Endometrial microvascular endothelial cells (primary cell): ENCODE results near the gene CPN1. TPM values are rescaled to one million over a fixed set of nuclear protein-coding genes. Genes with fewer than 3 reads are reported as not detected.
"Not testable (repeated sequence)": the region's sequence is repeated elsewhere in the genome, so short reads cannot be mapped to it uniquely, and the experiment has no call there.

Source experiments
- in situ Hi-C: cut with HindIII; loops from 2 replicates; pipeline ENCODE4 v1.10.0; 2017; ENCODE audit warnings: low sequenced_read_pairs, low pct_unique_long_range_greater_than_20kb; ENCODE audit errors: inconsistent ontology term
- total RNA-seq: library from RNA; depleted of rRNA; stranded (reverse); fragments of >200 nt; gene quantifications from one replicate; pipeline ENCODE4 v1.2.3, GENCODE V29; 2015; ENCODE audit errors: inconsistent ontology term

CPN1 gene
- total RNA-seq, 1 donor from 2014 or later: not detected

DNA sequence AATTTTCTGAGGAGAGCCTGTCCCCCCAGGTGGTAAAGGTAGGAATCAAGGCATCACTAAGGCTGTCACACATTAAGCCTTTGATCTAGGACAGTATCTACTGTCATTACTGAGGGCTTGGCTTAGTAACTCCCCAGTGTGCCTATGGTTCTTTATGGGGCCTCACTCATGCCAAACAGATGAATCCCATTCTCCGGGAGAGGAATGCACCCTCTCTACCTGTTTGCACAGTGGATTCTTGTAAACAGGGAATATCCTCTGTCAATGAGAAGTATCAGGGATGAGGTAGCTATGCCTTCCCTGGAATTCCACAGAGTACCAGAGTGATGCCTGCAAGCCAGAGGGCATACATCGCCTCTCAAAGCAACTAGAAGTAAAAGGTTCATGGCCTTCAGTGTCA is 3.9 kb upstream of the CPN1 start:
- in situ Hi-C loops: no loop called here

DNA sequence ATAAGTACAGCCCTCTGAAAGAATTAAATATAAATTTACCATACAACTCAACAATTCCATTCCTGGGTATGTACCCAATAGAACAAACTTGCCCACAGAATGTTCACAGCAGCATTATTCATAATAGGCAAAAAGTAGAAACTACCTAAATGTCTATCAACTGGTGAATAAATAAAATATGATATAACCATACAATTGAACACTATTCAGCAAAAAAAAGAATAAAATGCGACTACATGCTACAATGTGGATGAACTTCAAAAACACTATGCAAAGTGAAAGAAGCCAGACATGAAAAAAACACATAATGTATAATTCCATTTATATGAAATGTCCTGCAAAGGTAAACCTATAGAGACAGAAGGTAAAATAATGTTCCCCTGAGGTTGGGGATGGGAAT is 2.0 kb upstream of the CPN1 start:
- in situ Hi-C loops: no loop called here

DNA sequence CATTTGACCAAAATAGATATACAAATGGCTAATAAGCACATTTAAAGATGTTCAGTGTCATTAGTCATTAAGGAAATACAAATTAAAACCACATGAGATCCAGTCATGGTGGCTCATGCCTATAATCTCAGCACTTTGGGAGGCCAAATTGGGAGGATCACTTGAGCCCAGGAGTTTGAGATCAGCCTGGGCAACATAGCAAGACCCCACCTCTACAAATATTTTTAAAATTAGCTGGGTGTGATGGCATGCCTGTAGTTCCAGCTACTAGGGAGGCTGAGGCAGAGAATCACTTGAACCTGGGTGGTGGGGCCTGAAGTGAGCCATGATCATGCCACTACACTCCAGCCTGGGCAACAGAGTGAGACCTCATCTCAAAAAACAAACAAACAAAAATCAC is 607 bp upstream of the CPN1 start:
- in situ Hi-C loops: not testable (repeated sequence)

DNA sequence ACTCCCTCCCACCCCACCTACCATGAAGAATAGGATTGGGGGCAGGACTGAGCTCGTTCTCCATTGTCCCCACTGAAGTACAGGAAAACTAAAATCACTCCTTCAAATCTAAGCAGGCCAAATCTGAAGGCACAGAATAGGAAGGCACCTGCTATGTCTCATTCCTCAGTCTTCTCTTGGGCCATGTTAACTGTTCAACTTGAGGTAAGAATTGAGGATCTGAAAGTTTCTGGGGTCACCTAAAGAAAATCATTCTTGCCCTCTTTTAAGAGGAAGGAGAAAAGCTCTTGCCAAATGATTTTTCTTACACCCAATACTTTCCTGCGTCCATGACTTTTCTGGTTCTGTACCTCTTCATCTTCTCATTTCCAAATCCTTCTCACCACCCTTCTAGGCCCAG is 4.9 kb downstream of the CPN1 start:
- in situ Hi-C loops: no loop called here

DNA sequence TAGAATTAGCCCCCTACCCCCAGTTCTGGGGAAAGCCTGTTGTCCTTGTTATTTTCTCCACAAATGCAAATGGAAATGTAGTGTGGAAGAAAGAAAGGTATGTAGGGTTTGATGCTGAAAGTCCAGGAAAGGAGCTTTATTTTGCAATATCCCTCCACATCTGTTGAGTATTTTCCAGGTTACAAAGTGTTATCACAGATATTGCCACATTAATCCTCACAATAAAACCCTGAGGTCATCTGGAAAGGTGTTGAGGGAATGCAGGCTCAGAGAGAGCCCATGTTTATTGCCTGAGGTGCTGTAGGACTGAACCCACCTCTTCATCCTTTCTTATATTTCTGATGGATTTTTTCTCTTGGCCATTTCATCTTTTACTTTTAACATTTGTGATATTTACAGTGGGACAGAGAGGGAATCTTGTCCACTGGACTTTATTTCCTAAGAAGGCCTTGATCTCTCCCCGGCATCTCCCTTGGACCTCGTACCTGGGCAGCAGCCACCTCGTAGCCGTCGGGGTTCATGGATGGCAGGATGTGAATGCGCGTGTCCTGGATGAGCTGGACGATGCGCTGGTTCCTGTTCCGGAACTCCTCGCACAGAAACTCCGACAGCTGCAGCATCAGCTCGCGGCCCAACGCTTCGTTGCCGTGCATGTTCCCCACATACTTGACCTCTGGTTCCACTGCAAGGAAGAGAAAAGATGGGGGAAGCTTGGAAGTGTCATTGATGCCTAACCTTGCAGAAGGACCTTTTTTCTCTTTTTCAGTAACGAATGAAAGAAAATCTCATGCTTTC is 6.0 kb downstream of the CPN1 start:
- in situ Hi-C loops: no loop called here

DNA sequence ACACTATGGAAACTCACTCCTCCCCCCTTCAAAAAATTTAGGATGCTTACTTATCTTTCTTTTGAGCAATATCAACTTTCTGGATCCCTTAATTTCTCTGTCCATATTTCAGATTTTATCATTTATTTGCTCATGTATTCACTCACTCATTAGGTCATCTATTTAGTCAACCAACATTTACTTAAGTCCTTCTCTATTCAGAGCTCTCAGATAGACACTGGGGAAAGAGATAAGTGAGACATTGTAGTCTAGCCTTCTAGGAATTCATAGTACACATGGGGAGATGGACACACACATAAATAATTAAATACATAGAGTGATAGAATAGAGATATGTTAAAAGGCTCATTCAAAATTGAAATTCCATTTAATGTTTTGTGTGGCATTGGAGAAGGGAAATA is 9.2 kb downstream of the CPN1 start:
- in situ Hi-C loops: no loop called here

DNA sequence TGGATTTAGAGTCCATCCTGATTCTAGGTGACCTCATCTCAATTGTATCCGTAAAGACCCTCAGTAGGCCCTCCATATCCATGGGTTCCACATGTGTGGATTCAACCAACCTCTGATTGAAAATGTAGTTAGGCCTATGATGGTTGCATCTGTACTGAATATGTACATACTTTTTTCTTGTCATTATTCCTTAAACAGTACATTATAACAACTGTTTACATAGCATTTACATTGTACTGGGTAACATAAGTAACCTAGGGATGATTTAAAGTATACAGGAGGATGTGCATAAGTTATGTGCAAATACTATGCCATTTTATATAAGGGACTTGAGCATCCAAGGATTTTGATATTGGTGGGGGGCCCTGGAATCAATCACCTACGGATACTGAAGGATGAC is 10.1 kb downstream of the CPN1 start:
- in situ Hi-C loops: no loop called here

DNA sequence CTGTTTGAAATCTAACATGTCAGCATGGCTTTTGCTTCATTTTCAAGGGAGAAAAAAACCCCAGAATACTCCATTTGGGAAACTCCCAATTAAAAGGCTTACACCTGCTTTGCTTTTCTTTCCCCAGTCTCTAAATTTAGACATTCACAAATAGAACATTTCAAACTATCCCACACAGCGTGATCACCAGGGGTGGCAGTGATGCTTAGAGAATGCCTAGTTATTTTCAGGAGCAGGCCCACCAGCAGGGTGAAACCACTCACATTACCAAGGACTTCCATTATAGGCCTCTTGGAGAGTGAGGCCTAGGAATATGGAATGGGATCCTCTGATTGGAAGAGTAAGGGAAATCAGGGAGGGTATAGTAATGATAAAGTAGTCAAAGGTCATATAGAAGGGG is 14.2 kb downstream of the CPN1 start:
- in situ Hi-C loops: no loop called here

DNA sequence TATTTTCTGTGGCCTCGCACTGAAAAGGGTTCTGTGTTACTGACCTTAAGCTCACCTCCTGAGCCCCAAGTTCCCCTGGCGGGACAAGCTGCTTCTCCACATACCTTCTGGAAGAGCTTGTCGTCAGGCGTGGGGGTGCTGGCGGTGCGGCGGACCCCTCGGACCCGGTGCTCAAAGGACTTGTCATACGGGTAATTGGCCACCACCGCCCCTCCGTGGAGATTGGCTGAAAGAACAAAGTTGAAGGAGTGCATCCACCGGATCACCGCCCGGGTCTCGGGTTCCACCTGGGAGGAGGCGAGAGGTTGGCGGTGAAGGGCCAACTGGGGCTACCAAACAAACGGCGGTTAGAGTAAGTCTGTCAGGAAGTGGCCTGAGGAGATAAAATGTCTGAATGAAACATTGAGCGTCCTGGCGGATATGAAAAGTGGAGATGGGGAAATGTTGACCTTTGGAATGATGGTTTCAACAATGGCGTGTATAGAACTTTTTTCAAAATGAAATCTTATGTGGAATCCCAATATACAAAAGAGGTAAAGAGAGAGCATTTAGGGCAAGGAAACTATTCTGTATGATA is 16.5 kb downstream of the CPN1 start:
- in situ Hi-C loops: no loop called here

DNA sequence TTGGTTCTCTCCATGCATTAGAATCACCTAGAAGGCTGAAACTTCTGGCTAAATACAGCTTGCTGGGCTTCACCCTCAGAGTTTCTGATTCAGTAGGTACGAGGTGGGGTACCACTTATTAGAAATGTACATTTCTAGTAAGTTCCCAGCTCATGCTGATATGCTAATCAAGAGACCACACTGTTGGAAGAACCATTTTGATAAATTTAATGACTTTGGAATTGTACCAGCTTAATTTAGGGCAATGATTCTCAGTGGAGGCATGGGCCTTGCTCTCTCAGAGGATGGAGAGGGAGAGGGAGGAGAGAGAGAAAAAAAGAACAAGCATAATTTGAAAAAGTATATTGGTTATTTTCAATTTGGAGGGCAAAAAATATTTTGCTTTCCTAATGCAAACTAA is 20.3 kb downstream of the CPN1 start:
- in situ Hi-C loops: no loop called here

DNA sequence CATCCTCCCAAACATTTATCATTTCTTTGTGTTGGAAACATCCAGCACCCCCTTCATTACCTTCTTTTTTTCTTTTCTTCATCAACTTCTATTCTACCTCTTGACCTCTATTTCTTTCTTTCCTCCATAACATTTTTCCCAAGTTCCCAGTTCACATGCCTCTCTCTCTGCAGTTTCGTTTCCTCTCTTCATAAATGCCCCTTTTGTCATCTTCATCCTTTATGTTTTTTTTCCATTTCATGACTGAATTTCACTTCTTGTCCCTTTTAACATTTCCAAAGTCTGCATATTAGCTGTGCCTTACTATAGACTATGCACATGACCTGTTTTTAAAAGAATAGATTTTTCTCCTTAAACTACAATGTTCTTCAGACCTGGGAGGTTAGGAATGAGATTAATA is 23.7 kb downstream of the CPN1 start:
- in situ Hi-C loops: no loop called here

DNA sequence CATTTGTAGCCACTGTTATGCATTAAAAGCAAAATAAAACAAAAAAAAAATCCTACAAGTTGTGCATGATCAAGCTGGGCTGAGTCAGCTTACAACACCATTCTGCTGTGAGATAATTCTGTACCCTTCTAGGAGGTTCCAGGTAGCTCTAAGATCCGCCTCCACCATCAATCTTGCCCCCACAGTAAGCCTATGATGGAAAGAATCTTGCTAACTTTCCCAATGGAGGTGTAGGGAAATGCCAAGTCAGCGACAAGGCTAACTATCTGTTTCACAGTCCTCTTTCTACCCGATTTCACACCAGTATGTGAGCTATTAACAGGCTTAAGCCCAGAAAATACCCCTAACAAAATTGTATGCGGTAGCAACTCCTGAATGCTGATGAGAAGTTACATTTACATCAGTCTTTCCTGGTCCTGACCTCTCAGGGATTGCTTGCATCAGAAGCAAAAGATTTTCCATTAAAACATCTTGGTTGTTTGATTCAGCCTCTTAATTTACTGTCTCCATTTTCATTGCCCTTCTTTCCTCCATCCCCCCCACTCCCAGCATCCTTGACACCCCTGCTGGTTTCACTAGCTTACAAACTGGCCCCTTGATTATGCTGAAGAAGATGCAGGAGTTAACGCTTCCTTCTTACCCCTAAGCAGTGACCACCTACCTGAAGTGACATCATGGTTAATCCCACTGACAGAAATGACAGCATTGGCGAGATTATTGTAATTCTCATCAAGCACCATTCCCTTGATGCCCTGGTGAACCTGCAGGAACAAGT is 27.8 kb downstream of the CPN1 start:
- in situ Hi-C loops: no loop called here

DNA sequence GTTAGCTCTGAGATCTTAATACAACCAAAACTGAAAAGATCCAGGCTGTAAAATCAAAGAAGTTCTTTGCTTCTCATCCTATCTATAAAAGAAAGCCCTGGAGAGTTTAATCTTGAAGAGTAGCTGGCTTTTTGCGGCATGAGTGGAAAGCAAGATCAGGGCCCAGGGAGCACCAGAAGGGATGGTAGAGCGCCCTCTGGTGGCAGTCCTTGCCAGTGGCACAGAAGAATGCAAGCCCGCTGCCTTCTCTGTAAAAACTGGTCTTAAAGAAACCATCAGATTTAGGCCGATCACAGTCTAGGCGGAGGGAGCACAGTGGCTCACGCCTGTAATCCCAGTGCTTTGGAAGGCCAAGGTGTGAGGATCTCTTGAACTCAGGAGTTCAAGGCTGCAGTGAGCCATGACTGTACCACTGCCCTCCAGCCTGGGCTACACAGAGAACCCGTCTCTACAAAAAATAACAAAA is 35.6 kb downstream of the CPN1 start:
- in situ Hi-C loops: no loop called here

DNA sequence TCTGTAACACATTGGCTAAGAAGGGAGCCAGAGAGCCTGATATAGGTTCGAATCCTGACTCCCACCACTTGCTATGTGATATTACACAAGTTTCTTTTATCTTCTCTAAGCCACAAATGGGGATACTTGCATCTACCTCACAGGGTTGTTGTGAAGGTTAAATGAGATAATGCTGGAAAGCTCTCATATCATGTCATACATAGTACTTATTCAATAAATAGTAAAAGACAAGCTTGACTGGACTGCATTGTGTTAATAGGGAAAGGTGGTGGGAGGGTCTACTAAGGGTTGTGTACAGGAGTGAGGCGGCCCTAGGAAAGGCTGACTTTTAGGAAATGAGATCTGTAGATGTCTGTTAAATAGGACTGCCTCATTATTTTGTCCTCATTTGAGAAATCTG is 36.1 kb downstream of the CPN1 start:
- in situ Hi-C loops: no loop called here

DNA sequence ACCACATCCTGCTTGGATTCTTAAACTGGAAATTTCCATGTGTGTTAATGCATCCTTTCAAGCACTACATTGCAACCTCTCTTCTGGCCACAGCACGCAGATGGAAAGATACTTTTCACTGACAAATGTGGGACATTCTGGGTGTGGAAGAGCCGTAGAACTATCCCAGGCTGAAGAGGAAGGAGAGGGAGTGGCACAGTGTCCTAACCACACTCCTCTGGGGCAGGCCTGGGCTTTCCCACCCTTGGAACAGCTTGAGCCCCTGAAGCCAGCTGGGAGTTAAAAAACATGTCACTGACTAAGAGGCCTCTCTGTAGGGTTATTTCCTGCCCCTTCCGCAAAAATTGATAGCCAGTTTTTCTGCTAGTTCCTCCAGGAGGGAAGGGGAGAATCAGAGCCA is 37.9 kb downstream of the CPN1 start:
- in situ Hi-C loops: no loop called here

DNA sequence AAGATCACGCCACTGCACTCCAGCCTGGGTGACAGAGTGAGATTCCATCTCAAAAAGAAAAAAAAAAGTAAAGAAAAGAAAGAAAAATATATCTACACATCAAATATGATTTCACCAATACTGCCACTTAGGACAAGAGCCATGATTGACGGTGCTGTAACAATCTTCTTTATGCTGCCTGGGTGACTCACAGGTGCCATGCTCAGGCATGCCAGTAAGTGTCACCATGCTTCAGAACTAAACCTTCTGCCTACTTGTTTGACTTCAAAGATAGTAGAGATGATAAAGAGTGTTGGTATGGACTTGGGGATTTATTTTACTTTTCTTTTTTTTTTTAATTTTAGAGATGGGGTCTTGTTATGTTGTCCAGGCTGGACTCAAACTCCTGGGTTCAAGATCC is 38.3 kb downstream of the CPN1 start:
- in situ Hi-C loops: no loop called here

DNA sequence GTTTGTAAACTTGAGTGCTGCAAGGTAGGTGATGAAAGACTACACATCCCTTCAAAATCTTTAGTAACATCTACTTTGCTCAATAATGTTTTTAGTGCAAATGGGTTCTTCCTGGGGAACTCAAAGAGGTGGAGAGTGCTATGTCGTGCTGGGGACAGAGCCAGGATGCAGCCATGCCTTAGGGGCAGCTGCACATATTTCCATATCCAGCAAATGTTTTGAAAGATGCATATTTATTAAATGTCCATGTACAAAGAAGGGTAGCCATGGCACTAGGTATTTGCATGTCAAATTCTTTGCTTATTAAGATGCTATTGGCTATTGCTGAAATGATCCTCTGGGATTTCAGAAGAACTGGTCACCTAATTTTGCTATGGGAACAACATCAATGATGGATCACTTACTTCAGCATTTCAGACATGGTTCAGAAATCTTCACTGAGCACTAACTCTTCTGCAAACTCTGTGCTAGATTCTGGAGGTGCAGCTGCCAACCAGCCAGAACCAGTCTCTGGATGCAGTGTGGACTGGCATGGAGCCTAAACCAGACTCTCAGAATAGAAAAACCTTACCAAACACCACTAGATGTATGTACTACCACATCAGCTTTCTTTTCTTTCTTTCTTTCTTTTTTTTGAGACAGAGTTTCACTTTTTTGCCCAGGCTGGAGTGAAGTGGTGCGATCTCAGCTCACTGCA is 40.2 kb downstream of the CPN1 start:
- in situ Hi-C loops: no loop called here

DNA sequence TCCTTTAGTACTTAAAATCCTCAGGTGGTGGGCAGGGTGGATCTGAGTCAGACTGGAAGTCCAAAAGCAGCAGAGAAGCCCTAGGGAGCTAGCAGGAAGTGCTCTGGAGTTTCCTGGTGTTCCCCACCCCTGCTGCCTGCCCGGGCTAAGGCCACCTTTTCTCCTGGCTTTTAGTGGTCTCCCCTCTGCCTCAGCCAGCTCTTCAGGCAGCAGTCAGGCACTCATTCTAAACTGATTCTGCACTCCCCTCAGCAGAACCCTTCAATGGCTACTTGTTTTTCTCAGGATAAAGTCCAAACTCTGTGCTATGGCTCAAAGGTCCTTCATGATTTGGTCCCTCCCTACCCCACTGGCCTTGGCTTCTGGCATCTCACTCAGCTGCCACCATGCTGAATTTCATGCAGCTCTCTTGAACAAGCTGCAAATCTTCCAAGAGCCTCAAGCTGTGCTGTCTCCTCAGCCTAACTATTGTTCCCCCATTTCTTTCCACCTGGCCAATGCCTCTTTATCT is 43.1 kb downstream of the CPN1 start:
- in situ Hi-C loops: no loop called here

DNA sequence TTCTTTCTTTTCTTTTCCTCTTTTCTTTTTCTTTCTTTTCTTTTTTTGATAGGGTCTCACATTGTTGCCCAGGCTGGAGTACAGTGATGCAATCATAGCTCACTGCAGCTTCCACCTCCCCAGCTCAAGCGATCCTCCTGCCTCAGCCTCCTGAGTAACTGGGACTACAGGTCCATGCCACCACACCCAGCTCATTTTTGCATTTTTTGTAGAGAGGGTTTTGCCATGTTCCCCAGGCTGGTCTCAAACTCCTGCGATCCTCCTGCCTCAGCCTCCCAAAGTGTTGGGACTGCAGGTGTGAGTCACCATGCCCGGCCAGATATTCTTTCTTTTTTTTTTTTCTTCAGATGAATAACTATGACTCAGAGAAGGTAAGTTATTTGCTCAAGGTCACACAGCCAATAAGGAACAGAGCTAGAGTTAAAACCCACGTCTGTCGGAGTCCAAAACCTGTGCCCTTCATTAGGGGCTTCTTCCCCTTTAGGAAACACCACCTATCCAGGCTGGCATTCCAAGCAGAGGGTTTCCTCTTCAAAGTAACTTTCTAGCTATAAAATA is 43.8 kb downstream of the CPN1 start:
- in situ Hi-C loops: no loop called here
